K562 (cell line): ENCODE data around the gene CPSF7. TPM values are rescaled to one million over a fixed set of nuclear protein-coding genes. Genes with fewer than 3 reads are reported as not detected.

ENCODE experiments used
- ATAC-seq: fragments of 200-7000 bp; cut with Tn5 transposase; 3 replicates; pipeline ENCODE4 v1.9.1; 2020; ENCODE audit warnings: moderate library complexity
- BruUV-seq: library from RNA; stranded (reverse); fragments of 400-500 nt; replicated peaks from 2 replicates; lab custom pipeline; 2021; lab: Mats Ljungman, UMichigan
- CTCF ChIA-PET: fragments of 300-600 bp; formaldehyde crosslinking; extraction: SDS; loops from one replicate; lab custom pipeline; 2021; ENCODE audit warnings: low intra/inter-chr PET ratio; lab: Yijun Ruan, JAX
- POLR2A ChIA-PET: fragments of 300-600, 350-650 bp; sonication (Branson Sonifier 250); formaldehyde crosslinking; extraction: SDS; loops from one replicate; lab custom pipeline; 2021; ENCODE audit warnings: antibody characterized with exemption, inconsistent platforms; lab: Yijun Ruan, JAX
- DNase-seq, 4 experiments: peaks; one replicate each; pipeline versions ENCODE4 v3.0.0 to v3.0.0-alpha.2; 2011 to 2018; ENCODE audit warnings: low spot score in 3 of 4, mixed read lengths in 3 of 4; ENCODE audit errors: extremely low read depth in 1 of 4
- FAIRE-seq: peaks from 2 replicates; lab custom pipeline; 2011; peaks lifted over from hg19 to GRCh38; lab: Jason Lieb, UNC
- H2AFZ ChIP-seq: 2 replicates; pipeline ENCODE4 v1.6.0; 2011; ENCODE audit warnings: low read depth, low read length, control low read depth, inconsistent platforms
- H3K27ac ChIP-seq: fragments of 200-600 bp; 3 replicates; pipeline ENCODE4 v1.8.0; 2011; ENCODE audit warnings: low read depth, mild to moderate bottlenecking, control low read depth, inconsistent platforms, low read length, moderate library complexity, mixed read lengths; ENCODE audit errors: extremely low read depth
- H3K27me3 ChIP-seq, 2 experiments: fragments of 300-600 bp in 1 of 2; 2 replicates in 1 of 2; 3 replicates in 1 of 2; pipeline versions ENCODE4 v1.6.0 to v1.8.0; 2011; ENCODE audit warnings: inconsistent platforms in 2 of 2, low read length in 2 of 2, mild to moderate bottlenecking in 1 of 2, mixed read lengths in 1 of 2, moderate library complexity in 1 of 2; ENCODE audit not compliant: control insufficient read depth in 2 of 2, insufficient read depth in 2 of 2
- H3K36me3 ChIP-seq: fragments of 300-600 bp; 3 replicates; pipeline ENCODE4 v1.8.0; 2011; ENCODE audit warnings: mild to moderate bottlenecking, low read length, inconsistent platforms; ENCODE audit not compliant: control insufficient read depth, insufficient read depth
- H3K4me1 ChIP-seq, 2 experiments: fragments of 200-600 bp in 1 of 2; replicated peaks in 1 of 2; 2 replicates in 1 of 2; 3 replicates in 1 of 2; pipeline versions ENCODE4 v1.5.1 to v1.8.0; 2011; ENCODE audit warnings: inconsistent platforms in 2 of 2, low read length in 2 of 2, mild to moderate bottlenecking in 1 of 2, mixed read lengths in 1 of 2, moderate library complexity in 1 of 2; ENCODE audit not compliant: control insufficient read depth in 2 of 2, insufficient read depth in 2 of 2
- H3K4me2 ChIP-seq: 2 replicates; pipeline ENCODE4 v1.6.1; 2011; ENCODE audit warnings: low read length, control low read depth, inconsistent platforms, mixed read lengths; ENCODE audit not compliant: insufficient read depth
- H3K4me3 ChIP-seq: fragments of 200-600 bp; sonication (generic), shearing (Covaris generic); 2 replicates; pipeline ENCODE4 v1.5.1; 2016; ENCODE audit warnings: control low read depth, inconsistent platforms
- H3K79me2 ChIP-seq: fragments of 200-600 bp; 3 replicates; pipeline ENCODE4 v1.8.0; 2011; ENCODE audit warnings: low read length, inconsistent platforms; ENCODE audit not compliant: control insufficient read depth, insufficient read depth
- H3K9ac ChIP-seq, 2 experiments: 2 replicates each; pipeline versions ENCODE4 v1.6.0 to v1.6.1; 2011; ENCODE audit warnings: low read depth in 2 of 2, low read length in 2 of 2, control low read depth in 1 of 2, inconsistent platforms in 1 of 2, mild to moderate bottlenecking in 1 of 2, mixed read lengths in 1 of 2; ENCODE audit not compliant: insufficient read depth in 1 of 2
- H3K9me1 ChIP-seq: one replicate; pipeline ENCODE4 v1.6.0; 2011; ENCODE audit warnings: inconsistent platforms, mild to moderate bottlenecking, low read length, moderate library complexity; ENCODE audit not compliant: control insufficient read depth, insufficient read depth
- H3K9me3 ChIP-seq: replicated peaks from 2 replicates; pipeline ENCODE4 v1.5.1; 2011; ENCODE audit warnings: low read depth, low read length, inconsistent platforms; ENCODE audit not compliant: control insufficient read depth, insufficient read depth
- H4K20me1 ChIP-seq: replicated peaks from 2 replicates; pipeline ENCODE4 v1.6.1; 2011; ENCODE audit warnings: low read length, inconsistent platforms, mixed read lengths; ENCODE audit not compliant: control insufficient read depth, insufficient read depth
- CEBPG ChIP-seq, 3 experiments: fragments of 200-800 bp in 1 of 3; sonication (Bioruptor generic) in 1 of 3; sonication (generic) in 1 of 3; formaldehyde crosslinking in 1 of 3; IDR thresholded peaks in 2 of 3; conservative IDR thresholded peaks in 1 of 3; 2 replicates each; pipeline versions ENCODE4 v1.6.1 to v1.8.0; 2016 to 2022; ENCODE audit warnings: missing compliant biosample characterization in 2 of 3, missing genetic modification characterization in 2 of 3, mild to moderate bottlenecking in 1 of 3, missing genetic modification reagents in 1 of 3
- CHD1 ChIP-seq: fragments of 200-600 bp; sonication (generic); IDR thresholded peaks from one replicate; pipeline ENCODE4 v1.6.1; 2012; ENCODE audit warnings: mild to moderate bottlenecking, moderate library complexity, low read length, inconsistent platforms
- CREB3 ChIP-seq: fragments of 450-650 bp; conservative IDR thresholded peaks from 2 replicates; pipeline ENCODE4 v1.6.1; 2016; ENCODE audit warnings: missing genetic modification characterization, low read depth, mild to moderate bottlenecking, missing compliant biosample characterization, moderate library complexity
- CXXC5 ChIP-seq: fragments of 250-450 bp; sonication (Bioruptor Pico); IDR thresholded peaks from 2 replicates; pipeline ENCODE4 v1.8.0; 2022; ENCODE audit warnings: inconsistent platforms, mild to moderate bottlenecking, moderate library complexity
- ID3 ChIP-seq, 2 experiments: fragments of 250-450 bp in 1 of 2; fragments of 450-650 bp in 1 of 2; sonication (Bioruptor Pico) in 1 of 2; IDR thresholded peaks; 2 replicates each; pipeline versions ENCODE4 v1.6.1 to v1.8.0; 2016 to 2021; ENCODE audit warnings: mild to moderate bottlenecking in 2 of 2, moderate library complexity in 2 of 2, missing compliant biosample characterization in 1 of 2, missing genetic modification characterization in 1 of 2
- ILF3 ChIP-seq: fragments of 450-650 bp; IDR thresholded peaks from 2 replicates; pipeline ENCODE4 v1.6.1; 2018; ENCODE audit warnings: antibody characterized with exemption, mild to moderate bottlenecking, moderate library complexity, borderline replicate concordance
- LCOR ChIP-seq: sonication (generic); formaldehyde crosslinking; IDR thresholded peaks from 2 replicates; pipeline ENCODE4 v1.8.0; 2022; ENCODE audit warnings: mild to moderate bottlenecking, missing genetic modification reagents
- MAZ ChIP-seq, 2 experiments: fragments of 450-650 bp in 1 of 2; sonication (generic) in 1 of 2; formaldehyde crosslinking; IDR thresholded peaks in 1 of 2; conservative IDR thresholded peaks in 1 of 2; 2 replicates each; pipeline versions ENCODE4 v1.4.0 to v1.5.0; 2020; ENCODE audit warnings: mild to moderate bottlenecking in 1 of 2, missing genetic modification reagents in 1 of 2
- MBD2 ChIP-seq: sonication (generic); IDR thresholded peaks from 2 replicates; pipeline ENCODE4 v1.6.1; 2016; ENCODE audit warnings: low read depth, borderline replicate concordance
- MCM7 ChIP-seq, 2 experiments: fragments of 450-650 bp; IDR thresholded peaks; 2 replicates each; pipeline ENCODE4 v1.6.1; 2016 to 2018
- MLX ChIP-seq, 2 experiments: fragments of 450-650 bp in 1 of 2; sonication (generic) in 1 of 2; formaldehyde crosslinking; conservative IDR thresholded peaks; 2 replicates each; pipeline versions ENCODE4 v1.4.0 to v1.8.1; 2020 to 2022; ENCODE audit warnings: mild to moderate bottlenecking in 1 of 2, missing genetic modification reagents in 1 of 2
- MXI1 ChIP-seq: IDR thresholded peaks from 2 replicates; pipeline ENCODE4 v1.6.1; 2011; ENCODE audit warnings: low read depth, mild to moderate bottlenecking, improper control_type of control experiment, low read length
- PCBP1 ChIP-seq: fragments of 200-400 bp; formaldehyde crosslinking; IDR thresholded peaks from 2 replicates; pipeline ENCODE4 v1.6.1; 2018; ENCODE audit warnings: mild to moderate bottlenecking, low read depth, low read length; ENCODE audit not compliant: poor library complexity, severe bottlenecking
- SIX5 ChIP-seq, 2 experiments: IDR thresholded peaks; 2 replicates each; pipeline ENCODE4 v1.6.1; 2011; ENCODE audit warnings: low read length in 2 of 2, borderline replicate concordance in 1 of 2, low read depth in 1 of 2, mild to moderate bottlenecking in 1 of 2, moderate library complexity in 1 of 2; ENCODE audit not compliant: insufficient read depth in 1 of 2
- TRIM24 ChIP-seq, 2 experiments: fragments of 450-650 bp; IDR thresholded peaks; 2 replicates each; pipeline ENCODE4 v1.6.1; 2016
- ZNF12 ChIP-seq: sonication (generic); formaldehyde crosslinking; IDR thresholded peaks from 2 replicates; pipeline ENCODE4 v1.4.0; 2020; ENCODE audit warnings: mild to moderate bottlenecking, missing genetic modification reagents
- ZNF384 ChIP-seq: IDR thresholded peaks from 2 replicates; pipeline ENCODE4 v1.6.1; 2012; ENCODE audit warnings: low read depth, low read length, improper control_type of control experiment
- ZNF449 ChIP-seq: fragments of 250-450 bp; sonication (Bioruptor Pico); IDR thresholded peaks from 2 replicates; pipeline ENCODE4 v1.8.0; 2022; ENCODE audit warnings: moderate library complexity, mild to moderate bottlenecking, inconsistent platforms
- ZNF584 ChIP-seq: fragments of 200-800 bp; sonication (Bioruptor generic); IDR thresholded peaks from 2 replicates; pipeline ENCODE4 v1.6.1; 2016; ENCODE audit warnings: low read depth, mild to moderate bottlenecking, missing genetic modification characterization, missing compliant biosample characterization
- WGBS: fragments of 100-300 bp; shearing (Covaris generic); methylation state at CpG from one replicate; pipeline ENCODE4 v1.1.6; 2016; ENCODE audit warnings: low coverage, mixed read lengths; ENCODE audit not compliant: insufficient coverage; ENCODE audit errors: missing lambda C conversion rate; 5-methylcytosine and 5-hydroxymethylcytosine counted together
- in situ Hi-C: fragments of 300-500 bp; cut with MboI; formaldehyde crosslinking; loops from 4 replicates; pipeline ENCODE4 v1.15.0; 2018; ENCODE audit warnings: inconsistent platforms, mixed read lengths
- intact Hi-C: fragments of 100-400 bp; cut with micrococcal nuclease; formaldehyde crosslinking; loops from 2 replicates; pipeline ENCODE4 v1.14.2; 2022
- polyA plus RNA-seq, 8 experiments: library from polyadenylated mRNA; depleted of rRNA in 4 of 8; stranded (reverse) in 5 of 8; unstranded in 3 of 8; fragments of >200 nt; fragmentation: Nextera tagmentation in 2 of 8; fragmentation: Illumina TruSeq in 1 of 8; extraction: Ambion mirVana in 2 of 8; extraction: Trizol in 1 of 8; gene quantifications; 2 replicates each; pipeline versions ENCODE4 v1.2.1 to v1.2.3, GENCODE V29; 2011 to 2014; ENCODE audit warnings: inconsistent platforms in 1 of 8, missing spikeins in 1 of 8
- total RNA-seq, 7 experiments: library from RNA; depleted of rRNA in 6 of 7; stranded (reverse); fragments of >200 nt in 6 of 7; fragmentation: Illumina TruSeq in 2 of 7; extraction: Trizol in 2 of 7; gene quantifications; 2 replicates each; pipeline versions ENCODE4 v1.2.1 to v1.2.3, GENCODE V29; 2011 to 2021; ENCODE audit warnings: low replicate concordance in 1 of 7

CPSF7 gene
- total and polyA plus RNA-seq, 9 of the 15 experiments (the other 6 are each of a cell fraction or from before 2014, with no cell fraction given), result 14.8 to 104 (median 44.1) TPM

- FAIRE-seq (no peak), DNase-seq (no peak), ATAC-seq (no peak)
- no peaks in the 10 kb centered on the region for H3K27me3 ChIP-seq
- no peak overlapping the region for H3K9ac ChIP-seq
- no peaks in the 10 kb centered on the region for H3K9me3 ChIP-seq
- no peaks in the 10 kb centered on the region for H4K20me1 ChIP-seq
- ChIA-PET CTCF (no interaction called here), POLR2A (interaction anchor here (0.6 to 1.6 kb wide), 5 partner anchors 11 to 24 kb away, joined by 3 to 5 read pairs (median 3); partner anchors contain the start of genes CPSF7 and SDHAF2)
- H3K27ac ChIP-seq, result no peak overlapping the region
- H3K9me1 ChIP-seq, result no peaks in the 10 kb centered on the region
- no peaks in the 10 kb centered on the region for H3K4me1 ChIP-seq
- no peak overlapping the region for H2AFZ ChIP-seq
- in situ Hi-C loops (no loop called here), intact Hi-C loops (no loop called here)
- no TSS peak for BruUV-seq
- no peak overlapping the region for H3K4me3 ChIP-seq
- no peaks in the 10 kb centered on the region for H3K79me2 ChIP-seq
- peaks cover 90% of the 10 kb centered on the region for H3K36me3 ChIP-seq
- WGBS, result 93% methylated on average over 2 of the region's 2 CpGs
- H3K4me2 ChIP-seq, result no peak overlapping the region
- TF ChIP-seq TRIM24 (IDR thresholded peaks at IDR 0.05) (no peak), CHD1 (no peak), LCOR (CRISPR knock-in tag) (no peak), MCM7 (IDR thresholded peaks at IDR 0.05) (no peak), MXI1 (no peak), ZNF584 (no peak), ZNF12 (CRISPR knock-in tag) (no peak), MBD2 (no peak), ILF3 (no peak), MLX (CRISPR knock-in tag; conservative IDR thresholded peaks at IDR 0.05) (no peak), MAZ (CRISPR knock-in tag; conservative IDR thresholded peaks at IDR 0.05 in 1 of 2, IDR thresholded peaks at IDR 0.05 in 1 of 2) (no peak), ID3 (CRISPR knock-in tag; IDR thresholded peaks at IDR 0.05) (no peak), ID3 (tag; IDR thresholded peaks at IDR 0.05) (no peak), CREB3 (tag) (no peak), CXXC5 (CRISPR knock-in tag) (no peak), ZNF384 (no peak), PCBP1 (no peak), ZNF449 (CRISPR knock-in tag) (no peak), CEBPG (CRISPR knock-in tag; IDR thresholded peaks at IDR 0.05) (no peak), CEBPG (tag; conservative IDR thresholded peaks at IDR 0.05 in 1 of 2, IDR thresholded peaks at IDR 0.05 in 1 of 2) (no peak), SIX5 (IDR thresholded peaks at IDR 0.05; ENCODE audit: borderline replicate concordance in 1 of 2, insufficient read depth in 1 of 2, low read depth in 1 of 2, low read length in 2 of 2) (no peak)
Observed at GRCh38 chr11:61406067-61406466, 23.7 kb downstream of the CPSF7 start.
